HG02588 (cell line): ENCODE data around the gene LPGAT1.
"Not testable (repeated sequence)": the region's sequence is repeated elsewhere in the genome, so short reads cannot be mapped to it uniquely, and the experiment has no call there.

Experiments used
- ATAC-seq: cut with Tn5 transposase; IDR thresholded peaks from one replicate; pipeline ENCODE4 v1.9.1; 2021; ENCODE audit warnings: mild to moderate bottlenecking, moderate library complexity; ENCODE audit not compliant: unreplicated experiment

The LPGAT1 gene

DNA sequence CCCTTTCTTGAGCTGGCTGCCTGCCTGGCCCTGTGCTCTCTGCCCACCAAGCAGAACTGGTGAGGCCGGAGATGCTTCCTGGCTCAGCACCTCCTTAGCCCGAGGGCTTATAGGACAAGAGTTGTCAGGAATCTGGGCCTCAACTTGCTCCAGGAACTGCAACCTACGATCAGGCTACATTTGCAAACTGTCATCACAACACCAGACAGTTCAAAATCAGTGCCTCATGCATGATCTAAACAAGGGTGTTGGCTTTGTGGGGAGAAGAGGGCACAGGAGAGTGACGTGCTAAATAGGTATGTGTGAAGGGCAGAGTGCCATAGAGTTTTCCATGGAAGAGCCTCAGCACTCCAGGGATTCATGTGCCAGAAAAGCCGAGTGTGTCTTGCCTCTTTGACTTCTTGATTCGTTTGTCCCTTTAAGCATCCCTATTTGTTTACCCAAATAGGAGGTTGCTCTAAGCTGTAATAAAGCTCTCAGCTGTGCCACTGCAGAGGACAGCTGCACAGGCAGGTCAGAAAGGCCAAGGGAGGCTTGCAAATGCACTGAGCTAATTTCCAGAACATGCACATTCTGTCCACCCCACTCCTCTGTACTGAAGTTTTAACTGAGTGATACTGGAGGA, 125.0 kb downstream of the LPGAT1 start:
- ATAC-seq, result no peak

DNA sequence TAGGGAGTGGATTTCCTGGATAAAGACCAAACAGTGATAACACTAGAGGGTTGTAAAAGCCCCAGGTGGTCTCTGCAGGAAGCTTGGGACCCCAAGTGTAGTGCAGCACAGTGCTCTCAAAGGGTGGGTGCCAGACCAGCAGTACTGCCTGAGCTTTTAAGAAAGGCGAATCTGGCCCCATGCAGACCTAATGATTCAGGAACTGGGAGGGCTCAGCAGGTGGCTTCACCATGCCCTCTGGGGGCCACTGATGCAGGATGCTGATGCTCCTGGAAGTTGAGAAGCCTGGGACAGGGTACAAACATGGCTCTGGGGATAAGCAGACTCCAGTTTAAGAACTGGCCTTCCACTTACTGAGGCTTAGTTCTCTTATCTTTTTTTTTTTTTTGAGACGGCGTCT, 126.0 kb downstream of the LPGAT1 start:
- no peak for ATAC-seq

DNA sequence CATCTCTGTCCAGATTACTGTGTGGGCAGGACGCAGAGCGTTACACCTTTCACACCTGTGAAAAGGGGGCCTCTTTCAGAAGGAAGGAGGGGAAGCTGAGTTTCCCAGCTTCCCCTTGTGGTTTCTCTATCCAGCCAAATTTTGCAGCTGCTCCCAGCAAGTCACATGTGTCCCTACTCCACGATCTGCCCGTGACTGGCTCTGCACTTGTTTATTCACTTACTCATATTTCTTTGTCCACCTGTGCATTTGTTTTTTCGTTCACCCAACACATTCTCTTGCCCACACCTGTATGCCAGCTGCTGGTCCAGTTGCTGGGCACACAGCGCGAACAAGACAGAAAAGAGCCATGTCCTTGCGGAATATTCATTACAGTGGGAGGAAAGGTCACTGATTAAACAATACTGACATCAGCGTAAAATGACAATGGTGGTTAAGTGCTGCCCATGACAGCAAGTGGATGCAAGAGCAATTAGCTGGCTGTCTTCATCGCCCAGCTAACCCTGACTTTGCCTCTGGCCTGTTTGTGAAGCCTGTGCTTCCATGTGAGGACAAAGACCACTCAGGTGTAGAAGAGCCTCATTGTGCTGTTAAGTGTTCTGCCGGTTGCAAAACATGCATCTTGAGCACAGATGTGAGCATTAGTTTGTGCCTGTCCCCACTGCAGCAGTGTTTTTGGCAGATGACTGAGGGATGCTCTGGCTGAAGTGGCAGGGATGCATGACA, 126.6 kb downstream of the LPGAT1 start:
- ATAC-seq, result no peak

DNA sequence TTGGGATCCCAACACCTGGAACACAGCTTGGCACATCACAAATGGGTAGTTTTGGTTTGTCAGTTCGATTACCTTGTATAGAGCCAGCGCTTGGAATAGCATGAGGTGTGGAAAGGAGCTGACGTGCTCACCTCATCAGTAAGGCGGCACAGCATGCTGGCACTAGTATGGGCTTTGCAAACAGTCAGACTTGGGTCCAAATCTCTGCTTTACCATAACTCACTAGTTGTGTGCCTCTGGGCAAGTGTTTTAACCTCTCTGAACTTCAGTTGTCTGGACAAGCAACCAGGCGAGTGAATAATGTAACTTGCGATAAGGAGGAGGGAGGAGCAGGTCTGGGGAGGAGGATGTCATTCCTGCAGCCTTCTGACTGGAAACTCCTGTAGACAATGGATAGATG, 128.8 kb downstream of the LPGAT1 start:
- no peak for ATAC-seq

DNA sequence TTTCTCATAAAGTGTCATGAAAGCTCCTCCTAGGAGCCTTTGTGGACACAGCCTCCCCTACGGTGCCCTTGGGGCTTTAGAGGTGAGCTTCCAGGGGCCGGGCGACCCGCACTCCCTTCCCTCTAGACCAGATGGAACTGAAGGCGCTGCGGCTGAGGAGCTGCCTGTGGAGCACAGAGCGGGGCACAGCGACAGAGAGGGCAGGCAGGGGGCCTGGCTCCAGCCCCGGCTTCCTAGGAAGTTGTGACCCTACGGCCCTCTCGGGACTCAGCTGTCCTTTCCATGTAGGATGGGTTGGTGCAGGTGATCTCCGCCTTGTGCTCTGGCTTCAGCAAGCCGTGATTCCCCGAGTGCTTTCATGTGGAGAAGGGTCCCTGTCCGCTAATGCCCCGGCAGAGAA, 131.5 kb downstream of the LPGAT1 start:
- ATAC-seq, result no peak

DNA sequence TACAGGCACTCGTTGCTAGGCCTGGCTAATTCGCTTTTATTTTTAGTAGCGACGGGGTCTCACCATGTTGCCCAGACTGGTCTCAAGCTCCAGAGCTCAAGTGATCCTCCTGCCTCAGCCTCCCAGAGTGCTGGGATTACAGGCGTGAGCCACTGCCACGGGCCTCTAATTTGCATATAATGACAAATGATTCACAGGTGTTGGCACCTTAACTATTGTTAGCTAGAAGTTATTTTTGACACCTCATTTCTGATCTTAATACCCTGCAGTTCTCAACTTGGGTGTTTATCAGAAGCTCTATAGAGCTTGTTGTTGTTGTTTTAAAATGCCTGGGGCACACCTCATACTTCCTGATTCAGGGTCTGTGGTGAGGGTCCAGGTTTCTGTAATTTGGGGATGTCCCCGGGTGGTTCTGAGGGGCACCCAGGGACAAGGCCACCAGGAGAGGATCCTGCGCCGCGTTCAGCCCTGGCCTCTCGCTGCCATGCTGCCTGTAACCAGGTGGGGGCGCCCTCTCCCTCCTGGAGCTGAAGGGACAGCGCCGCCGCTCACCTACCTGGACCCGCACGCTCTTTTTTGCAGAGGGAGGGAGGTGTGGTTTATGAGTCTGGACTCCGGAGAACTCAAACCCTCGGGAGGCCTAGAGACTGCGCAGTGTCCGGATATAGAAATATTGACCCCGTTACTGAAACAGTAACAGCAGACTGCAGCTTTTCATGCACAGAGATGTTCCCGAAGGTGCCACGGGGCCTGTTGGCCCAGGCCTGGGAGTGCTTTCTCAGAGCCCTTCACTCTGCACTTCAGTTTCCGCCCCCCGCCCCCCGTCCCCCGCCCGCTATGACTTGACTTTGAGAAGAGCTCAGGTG, 132.2 kb downstream of the LPGAT1 start:
- ATAC-seq, result peak; percentile 42

DNA sequence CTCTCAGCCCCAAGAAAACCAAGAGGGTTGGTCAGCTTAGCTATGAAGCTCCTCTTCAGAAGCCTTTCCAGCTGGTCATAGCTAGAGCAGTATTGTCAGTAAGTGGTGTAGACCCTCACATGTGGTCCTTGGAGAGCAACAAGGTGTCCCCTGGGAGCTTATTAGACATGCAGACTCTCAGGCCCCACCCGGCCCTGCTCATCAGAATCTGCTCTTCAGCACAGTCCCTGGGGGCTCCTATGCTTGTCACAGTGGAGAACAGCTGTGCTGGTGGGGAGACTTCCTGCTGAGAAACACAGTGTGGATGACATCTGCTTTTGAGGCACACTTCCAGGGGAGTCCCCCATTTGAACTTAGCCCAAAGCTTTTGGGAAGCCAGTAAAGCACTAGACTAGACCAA, 133.2 kb downstream of the LPGAT1 start:
- ATAC-seq, result peak; percentile 81

DNA sequence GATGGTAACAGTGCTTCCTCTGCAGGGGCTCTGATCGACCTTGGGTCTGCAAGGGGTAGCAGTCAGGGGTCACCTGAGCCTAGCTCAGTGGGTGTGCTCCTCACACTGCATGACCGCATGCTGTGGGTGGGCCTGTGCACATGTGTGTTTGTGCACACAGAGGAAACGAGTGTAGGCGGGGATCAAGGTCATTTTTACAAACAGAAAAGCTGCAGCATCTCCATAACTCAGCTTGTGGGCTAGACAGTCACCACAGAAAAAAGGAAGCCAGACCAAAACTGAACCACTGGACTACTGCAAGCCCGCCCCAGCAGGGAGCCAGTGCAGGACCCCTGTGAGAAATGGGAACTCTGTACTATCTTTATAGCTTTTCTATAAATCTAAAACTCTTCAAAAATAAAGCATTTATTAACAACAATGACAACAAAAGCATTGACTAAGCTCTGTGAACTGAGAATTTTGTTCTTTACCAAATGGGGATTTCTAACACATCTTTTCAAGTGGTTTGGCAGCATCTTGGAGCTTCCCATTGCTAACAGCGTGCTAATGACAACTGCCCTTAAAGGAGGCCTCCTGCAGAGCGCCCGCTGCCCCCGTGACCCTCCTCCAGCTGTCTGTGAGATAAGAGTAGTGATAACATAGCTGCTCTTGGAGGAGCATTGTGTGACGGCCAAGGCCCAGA, 135.3 kb downstream of the LPGAT1 start:
- ATAC-seq, result peak; percentile 44

DNA sequence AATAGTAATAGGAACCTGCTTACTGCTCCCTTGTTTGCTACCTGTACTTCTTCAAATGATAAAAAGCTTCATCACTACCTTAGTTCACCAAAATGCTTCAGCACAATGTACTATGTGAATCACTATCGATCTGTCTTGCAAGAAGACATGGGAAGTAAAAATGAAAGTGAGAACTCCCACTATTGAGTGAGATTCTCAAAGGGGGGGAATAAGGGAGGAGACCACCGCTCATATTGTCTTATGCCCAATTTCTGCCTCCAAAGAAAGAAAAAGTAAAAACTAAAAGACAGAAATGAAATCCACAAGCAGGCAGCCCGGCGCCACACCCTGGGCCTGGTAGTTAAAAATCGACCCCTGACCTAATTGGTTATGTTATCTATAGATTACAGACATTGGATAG, 136.7 kb downstream of the LPGAT1 start:
- not testable (repeated sequence) for ATAC-seq
